Medulla oblongata (tissue), 1 donor: ENCODE data around the gene TANGO2.

Source experiments
- DNase-seq: peaks from one replicate; pipeline ENCODE4 v3.0.0-alpha.2; 2015; ENCODE audit errors: extremely low spot score

The TANGO2 gene

DNA sequence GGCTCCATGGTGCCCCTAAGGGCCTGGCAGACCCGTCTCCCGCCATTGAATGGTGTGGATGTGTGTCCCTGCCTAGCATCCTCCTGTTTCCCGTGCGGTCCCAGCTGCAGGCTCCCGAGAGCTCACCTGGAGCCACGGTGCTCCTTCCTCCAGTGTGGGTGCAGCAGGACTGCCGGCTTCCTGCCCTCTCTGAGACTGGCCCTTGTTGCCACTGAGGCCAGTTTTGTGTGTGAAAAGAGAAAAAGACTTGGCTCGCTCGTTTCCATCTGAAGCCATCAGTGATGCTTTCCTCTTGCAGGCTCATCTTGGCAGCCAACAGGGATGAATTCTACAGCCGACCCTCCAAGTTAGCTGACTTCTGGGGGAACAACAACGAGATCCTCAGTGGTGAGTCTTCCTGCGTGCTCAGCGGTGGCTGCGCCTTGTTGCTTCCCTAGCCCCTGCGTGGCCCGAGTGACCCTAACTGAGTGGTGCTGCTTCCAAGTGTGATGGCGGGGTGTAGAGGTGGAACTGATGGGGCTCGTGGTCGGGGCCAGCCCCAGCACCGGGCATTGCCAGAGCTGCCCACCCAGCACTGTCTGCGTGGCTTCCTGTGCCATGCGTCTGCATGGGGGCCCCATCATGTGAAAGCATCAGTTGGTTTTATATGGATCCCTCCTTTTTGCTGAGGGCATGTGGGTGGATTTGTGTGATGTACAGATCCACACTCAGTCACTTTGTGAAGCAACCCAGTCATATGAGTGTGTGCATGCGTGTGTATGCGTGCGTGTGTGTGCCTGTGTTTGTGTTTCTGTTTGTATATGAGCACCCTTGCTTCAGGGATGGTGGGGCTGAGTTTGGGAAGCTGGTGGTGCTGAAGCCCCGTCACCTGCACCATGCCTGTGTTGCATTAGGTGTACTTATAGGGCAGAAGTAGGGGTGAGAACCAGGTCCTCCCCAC is 22.4 kb downstream of the TANGO2 start:
- DNase-seq: no peak

DNA sequence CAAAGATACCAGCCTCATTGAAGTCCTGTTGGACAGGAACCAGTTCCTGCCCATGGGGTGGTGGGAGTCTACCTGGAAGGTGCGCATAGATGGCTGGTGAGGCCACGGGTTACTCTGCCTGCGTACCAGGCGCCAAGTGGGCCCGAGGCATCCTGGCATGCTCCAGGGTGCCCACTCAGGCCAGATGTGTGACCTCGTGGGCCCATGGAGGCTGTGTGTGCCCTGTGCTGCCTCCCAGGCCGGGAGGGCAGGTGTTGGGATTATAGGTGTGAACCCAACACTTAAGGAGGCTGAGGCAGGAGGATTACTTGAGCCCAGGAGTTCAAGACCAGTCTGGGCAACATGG is 23.1 kb downstream of the TANGO2 start:
- no peak for DNase-seq

DNA sequence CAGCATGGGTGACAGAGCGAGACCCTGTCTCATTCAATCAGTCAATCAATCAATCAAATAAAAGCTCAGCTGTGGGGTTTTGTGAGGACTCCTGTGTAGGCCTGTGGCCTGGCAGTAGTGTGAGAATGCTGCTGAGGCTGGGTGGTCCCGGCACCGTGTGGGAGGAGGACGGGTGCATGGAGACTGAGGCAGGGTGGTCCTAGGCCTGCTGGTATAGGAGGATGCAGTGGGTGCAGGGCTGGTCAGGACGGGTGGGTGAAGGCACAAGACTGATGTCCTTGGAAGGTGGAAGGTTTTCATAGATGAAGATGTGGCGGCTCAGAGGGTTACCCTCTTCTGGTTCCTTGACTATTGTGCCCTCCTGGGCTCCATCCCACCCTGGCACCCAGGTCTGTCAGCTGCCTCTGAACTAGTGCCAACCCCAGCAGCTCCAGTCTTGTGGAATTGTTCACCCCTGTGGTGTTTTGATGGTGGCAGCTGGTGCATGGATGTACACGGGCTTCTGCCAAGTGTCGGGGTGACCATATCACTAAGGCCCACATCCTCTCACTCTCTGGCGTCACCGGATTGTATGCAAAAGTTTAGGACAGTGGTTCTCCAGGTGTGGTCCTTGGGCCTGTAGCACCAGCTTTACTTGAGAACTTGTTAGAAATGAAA is 23.7 kb downstream of the TANGO2 start:
- no peak for DNase-seq

DNA sequence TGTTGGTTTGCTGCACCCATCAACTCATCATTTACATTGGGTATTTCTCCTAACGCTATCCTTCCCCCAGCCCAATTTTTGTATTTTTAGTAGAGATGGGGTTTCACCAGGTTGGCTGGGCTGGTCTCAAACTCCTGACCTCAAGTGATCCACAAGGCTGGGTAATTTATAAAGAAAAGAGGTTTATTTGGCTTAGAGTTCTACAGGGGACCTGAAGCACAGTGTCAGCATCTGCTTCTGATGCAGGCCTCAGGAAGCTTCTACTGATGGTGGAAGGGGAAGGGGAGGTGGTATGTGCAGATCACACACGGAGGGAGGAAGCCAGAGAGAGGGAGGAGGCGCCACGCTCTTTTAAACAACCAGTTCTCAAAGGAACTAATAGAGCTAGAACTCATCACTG is 25.8 kb downstream of the TANGO2 start:
- DNase-seq: no peak

DNA sequence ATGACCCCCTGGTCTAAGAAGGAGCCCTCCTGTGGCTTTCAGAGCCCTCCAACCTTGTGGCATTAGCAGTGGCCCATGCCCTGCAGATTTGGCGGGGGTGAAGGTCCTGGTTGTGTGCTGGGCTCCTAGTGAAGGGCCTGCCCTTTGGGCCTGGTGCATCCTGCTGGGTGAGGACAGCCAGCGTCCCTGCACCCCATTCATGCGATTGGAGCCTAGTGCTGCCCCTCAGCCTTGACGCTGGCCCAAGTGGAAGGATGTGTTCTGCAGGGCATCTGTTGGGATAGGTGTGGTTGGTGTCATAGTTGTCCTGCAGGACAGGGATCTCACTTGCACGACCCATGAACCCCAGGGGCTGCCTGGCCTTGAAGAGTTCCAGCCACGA is 31.0 kb downstream of the TANGO2 start:
- no peak for DNase-seq

DNA sequence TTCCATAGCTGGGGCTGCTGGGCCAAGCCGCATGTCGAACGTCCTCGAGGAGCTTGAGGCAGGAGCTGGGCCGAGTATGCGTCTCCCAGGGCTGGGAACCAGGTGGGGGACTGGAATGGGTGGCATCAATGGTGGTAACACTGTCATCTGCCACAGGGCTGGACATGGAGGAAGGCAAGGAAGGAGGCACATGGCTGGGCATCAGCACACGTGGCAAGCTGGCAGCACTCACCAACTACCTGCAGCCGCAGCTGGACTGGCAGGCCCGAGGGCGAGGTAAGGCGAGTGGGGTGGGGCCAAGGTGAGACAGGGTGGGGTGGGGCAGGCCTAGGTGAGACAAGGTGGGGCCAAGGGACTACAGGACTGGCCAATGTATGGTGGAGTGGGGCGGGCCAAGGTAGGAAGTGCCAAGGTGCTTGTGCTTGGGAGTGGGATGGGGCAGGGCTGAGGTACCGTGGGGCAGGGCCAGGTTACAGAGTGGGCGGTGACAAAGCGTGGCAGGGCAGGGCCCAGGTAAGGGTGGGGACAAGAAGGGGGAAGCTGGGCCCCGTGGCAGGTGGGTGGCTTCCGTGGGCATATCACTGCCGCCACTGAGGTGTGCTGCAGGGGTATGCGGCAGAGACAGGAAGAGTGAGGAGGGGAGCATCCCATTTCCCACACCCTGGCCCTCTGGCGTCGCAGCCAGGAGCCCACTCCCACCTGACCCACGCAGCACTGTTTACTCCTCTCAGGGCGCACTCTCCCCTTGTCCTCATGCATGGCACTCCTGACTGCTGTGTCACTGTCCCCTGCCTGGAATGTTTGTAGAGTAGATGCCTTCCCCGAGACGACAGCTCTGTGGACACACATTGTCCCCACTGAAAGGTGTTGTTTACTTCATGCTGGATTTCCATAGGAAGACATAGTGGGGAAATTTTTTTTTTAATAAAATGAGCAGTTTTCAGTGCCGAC is 31.7 kb downstream of the TANGO2 start:
- no peak for DNase-seq

DNA sequence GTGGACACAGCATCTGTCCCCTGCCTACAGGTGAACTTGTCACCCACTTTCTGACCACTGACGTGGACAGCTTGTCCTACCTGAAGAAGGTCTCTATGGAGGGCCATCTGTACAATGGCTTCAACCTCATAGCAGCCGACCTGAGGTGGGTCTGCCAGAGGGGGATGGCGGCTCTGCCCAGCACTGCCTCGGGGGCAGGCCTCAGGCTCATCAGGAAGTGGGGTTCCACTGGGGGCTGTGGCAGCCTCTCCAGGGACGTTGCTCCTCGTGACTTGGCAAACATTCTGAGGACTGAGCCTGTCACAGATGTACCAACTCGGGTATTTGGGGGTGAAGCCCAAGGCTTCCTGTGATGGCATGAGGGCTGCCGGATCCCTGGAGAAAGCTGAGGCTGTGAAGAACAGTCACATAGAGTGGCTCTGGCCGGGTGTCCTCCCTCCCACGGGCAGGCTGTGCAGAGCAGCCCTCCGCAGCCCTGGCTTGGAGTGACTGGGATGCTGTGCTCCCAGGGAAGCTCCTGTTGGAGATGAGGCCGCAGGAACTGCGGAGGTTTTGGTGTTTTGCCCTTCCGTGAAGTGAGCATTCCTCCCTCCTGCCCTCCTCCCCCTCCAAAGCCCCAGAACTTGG is 32.6 kb downstream of the TANGO2 start:
- no peak for DNase-seq

DNA sequence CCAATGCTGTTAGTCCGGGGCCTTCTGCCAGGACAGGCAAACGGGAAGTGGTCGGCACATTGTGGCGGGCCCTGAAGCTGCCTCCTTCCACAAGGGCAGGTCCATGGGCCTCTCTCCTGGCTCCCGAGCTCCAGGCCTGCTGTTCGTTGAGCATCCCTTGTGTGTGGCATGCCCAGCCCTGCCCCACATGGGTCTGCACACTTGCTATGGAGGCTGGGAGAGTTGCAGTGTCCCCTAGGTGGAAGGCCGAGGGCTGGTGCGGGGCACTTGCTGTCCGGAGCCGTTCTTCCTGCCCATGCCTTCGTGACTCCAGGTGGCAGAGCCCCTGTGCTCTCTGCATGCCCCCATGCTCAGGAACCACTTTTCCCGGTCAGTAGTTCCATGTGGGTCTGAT is 33.1 kb downstream of the TANGO2 start:
- DNase-seq: no peak

DNA sequence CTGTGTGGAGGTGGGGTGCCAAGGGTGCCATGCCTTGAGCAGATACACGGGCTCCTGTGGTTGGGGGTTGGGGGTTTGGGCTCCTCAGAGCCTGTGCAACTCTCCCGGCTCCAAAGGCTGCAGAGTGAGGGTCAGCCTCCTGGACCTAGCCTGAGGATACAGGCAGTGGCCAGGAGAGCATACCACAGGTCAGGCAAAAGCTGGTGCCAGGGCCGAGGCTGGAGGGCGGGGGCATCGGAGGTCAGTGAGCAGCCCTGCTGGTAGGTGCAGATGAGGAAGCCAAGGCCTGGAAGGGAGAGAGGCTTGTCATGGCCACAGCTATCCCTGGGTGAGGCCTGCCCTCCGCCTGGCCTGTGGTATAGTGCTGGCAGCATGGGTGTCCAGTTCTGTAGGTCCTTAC is 33.6 kb downstream of the TANGO2 start:
- no peak for DNase-seq

DNA sequence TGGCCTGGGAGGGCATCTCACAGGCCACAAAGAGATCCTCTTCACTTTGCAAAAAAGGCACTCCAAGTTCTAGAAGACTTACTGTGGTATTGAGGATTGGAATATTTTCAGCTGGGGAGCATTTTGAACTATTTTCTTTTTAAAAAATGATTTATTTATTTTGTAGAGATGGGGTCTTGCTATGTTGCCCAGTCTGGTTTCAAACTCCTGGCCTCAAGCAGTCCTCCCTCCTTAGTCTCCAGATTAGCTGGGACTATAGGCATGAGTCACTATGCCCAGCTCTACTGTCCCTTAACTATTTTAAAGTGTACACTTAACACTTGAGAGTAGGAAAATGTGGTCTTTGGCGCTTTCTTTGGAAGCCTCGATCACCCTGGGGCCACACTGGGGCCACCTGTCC is 34.2 kb downstream of the TANGO2 start:
- DNase-seq: no peak

DNA sequence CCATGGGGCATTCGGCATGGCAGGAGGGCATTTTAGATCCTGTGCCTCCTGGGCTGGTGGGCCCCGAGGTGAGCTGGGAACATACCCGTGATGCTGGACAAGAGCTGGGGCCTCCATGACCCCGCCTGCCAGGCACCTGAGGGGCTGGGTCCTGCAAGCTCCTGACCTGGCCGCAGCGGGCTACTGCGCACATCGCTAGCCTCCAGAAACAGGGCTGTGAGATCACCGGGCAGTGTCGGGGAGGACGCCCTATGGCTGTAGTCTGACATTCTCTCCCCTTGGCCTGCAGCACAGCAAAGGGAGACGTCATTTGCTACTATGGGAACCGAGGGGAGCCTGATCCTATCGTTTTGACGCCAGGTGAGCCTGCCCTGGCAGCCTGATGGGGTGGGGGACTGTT is 34.7 kb downstream of the TANGO2 start:
- DNase-seq: no peak

DNA sequence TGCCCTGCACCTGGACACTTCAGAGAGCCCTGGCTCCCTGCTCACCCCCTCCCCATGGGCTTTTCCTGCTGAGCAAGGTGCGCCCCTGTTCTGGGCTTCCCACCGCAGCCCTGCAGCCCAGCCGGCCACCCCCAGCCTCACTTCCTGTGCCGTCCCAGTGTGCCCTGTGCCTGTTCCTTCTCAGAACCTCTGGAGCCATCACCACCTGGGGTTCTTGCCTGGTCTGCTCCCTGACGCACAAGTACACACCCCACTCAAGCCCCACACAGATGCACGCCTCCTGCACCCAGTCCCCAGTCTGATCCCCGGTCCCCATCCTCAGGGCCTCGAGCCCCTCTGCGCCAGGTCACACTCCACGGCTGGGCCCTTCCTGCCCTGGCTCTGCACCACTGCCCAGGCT is 35.3 kb downstream of the TANGO2 start:
- DNase-seq: no peak

DNA sequence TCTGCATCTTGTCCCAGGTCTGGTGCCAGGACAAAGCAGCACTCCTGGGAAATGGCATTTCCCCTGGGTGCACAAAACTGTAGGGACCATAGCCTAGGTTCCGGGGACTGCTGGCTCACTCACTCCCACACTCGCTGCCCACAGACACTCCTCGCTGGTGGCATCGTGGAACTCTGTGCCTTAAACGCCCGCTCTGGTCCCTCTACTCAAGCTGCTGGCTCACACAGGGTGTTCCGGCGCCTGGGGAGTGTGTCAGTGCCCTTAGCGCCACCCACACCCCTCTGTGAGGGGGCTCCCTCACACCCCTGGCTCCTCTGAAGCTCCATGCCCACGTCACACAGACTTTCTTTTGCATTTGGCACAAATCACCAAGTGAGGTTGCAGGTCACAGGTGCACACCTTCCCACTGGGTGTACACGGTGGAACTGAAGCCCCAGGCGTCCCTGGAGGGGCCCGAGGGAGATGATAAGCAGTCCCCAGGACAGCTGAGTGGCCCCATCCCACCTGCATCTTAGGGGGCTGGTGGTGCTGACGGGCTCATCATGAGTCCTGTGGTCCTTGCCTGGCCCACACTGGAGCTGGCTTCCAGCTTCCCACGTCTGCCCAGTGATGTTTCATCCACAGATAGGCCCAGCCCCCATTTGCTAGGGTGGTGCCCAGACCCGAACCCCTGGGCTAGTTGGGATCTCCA is 35.9 kb downstream of the TANGO2 start:
- no peak for DNase-seq

DNA sequence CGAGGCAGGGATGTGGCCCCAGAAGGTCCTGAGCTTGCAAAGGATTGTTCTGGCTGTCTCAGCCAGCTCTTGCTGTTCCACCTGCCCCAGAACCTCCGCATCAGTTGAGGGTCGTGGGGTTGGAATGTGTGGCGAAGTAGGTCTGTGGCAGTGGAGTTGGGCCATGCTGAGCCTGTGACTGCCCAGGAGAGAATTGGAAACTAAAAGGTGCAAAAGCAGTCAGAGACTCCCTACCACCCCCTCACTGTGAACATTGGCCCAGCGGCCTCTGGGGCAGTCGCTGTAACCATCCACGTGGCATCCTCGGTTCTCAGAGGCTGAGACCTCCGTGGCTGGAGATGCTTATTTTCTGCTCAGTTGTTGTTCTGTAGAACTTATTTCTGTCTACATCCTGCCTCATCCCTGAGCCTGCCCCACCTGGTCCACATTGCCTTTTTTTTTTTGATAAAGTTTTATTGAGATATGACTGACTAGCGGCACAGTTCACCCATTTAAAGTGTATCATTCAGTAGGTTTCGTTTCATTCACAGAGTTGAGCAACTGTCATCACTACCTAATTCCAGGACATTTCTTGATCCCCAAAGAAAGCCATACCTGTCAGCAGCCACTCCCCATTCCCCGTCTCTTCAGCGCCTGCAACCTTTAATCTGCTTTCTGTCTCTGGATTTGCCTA is 36.8 kb downstream of the TANGO2 start:
- no peak for DNase-seq

DNA sequence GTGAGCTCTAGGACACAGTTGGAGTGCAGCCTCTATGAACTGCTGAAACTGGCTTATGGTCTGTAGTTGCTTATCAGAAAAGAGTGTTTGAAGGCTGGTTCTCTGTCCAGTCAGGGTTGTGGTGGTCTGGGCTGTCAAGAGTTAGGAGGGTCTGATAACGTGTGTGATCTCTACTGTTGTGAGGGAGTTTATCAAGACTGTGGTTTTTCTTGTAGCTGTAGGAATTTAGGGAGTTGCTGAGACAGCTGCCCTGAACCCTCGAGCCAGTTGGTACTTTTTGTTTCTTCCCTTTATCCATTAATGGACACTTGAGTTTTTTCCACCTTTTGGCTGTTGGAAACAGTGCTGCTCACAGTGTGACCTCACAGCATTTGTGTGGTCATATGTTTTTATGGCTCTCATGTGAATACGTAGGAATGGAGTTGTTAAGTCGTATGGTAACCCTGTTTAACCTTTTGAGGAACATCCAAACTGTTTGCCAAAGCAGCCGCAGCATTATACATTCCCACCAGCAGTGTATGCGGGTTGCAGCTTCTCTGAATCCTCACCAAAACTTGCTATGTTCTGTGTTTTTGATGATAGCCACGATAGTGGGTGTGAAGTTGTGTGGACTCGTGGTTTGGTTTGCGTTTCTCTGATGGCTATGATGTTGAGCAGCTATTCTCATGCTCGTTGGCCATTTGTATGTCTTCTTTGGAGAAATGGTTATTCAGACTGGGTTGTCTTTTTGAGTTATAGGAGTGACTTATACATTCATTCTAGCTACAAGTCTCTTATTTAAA is 38.3 kb downstream of the TANGO2 start:
- no peak for DNase-seq

DNA sequence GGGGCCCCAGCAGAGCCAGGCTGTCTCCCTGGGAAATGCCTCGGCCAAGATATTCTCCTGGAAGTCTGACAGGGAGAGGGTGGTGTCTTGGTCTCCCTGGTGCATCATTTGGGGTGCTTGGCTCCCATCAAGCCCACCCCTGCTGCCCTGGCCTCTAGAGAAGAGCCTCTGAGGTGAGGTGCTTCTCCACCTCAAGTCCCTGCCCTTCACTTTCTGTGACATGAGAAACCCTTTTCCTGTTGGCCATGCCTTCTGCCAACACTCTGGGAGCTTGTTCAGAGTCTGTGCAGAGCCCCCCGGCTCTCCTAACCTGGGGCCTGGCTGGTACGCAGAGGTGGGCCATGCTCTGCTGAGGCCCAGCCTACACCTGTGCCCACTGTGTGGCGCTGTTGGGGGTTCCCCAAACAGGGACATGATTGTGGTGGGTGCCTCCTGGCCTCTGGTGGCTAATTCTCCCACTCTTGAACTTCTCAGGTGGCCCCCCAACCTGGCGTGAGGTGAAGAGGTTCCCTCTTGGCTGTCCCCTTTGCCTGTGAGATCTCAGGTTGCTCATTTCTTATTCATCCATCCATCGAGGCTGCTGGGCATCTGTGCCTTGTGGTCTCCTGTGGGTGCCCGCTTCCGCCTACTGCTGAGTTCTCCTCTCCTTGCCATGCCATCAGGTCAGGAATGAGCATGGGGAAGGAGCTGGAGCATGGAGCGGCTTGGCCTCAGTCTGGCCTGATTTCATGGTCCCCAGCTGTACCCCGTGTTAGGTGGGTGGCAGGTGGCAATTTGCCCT is 40.0 kb downstream of the TANGO2 start:
- DNase-seq: no peak

DNA sequence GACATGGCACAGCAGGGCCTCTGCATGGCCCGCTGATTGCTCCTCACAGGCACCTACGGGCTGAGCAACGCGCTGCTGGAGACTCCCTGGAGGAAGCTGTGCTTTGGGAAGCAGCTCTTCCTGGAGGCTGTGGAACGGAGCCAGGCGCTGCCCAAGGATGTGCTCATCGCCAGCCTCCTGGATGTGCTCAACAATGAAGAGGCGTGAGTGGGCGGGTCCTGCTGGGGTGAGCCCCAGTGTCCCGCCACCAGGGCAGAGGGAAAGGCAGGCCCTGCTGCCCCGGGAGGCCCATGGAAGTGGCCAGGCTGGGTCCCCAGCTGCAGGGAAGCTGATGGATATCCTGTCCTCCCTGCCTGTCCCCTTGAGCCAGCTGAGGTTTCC is 40.6 kb downstream of the TANGO2 start:
- DNase-seq: no peak

DNA sequence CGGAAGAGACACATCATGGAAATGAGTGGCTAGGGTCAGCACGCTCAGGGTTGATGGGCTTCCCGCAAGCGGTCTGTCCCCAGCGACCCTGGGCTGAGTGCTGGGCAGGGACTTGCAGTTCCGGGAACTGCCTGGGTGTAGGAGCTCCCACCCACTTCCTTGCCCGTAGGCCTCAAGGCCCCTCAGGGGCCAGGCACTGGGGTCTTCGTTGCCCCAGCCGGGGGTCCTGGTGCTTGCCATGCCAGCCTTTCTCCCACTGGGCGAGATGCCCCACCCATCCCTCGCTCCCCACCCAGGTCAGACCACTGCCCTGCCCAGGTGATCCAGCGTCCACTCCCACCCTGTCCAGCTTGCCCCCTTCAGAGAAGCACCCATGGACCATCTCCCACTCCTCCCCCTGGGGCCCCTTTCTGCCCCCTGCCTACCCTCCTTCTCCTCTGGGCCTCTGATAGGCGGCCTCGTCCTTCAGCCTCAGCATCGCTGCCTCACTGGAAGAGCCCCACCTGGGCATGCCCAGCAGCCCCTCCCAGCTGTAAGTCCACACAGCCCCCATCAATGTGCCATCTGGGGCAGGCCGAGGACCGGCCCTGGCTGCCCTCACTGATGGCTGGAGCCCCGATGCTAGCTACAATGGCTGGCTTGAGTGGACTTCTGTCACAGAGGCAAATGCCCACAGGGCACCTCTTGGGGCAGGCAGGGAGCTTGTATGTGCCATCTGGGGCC is 41.3 kb downstream of the TANGO2 start:
- DNase-seq: no peak

DNA sequence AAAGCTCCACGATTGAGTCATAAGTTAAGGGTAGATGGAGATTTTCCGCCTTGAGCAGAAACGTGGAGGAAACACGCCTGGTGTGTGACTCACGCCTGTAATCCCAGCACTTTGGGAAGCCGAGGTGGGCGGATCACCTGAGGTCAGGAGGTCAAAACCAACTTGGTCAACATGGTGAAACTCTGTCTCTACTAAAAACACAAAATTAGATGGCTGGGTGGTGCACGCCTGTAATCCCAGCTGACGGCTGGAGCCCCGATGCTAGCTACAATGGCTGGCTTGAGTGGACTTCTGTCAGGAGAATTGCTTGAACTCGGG is 41.8 kb downstream of the TANGO2 start:
- DNase-seq: no peak
